Activated CD4-positive, CD25-positive, alpha-beta regulatory T cell treated with anti-CD3 and anti-CD28 coated beads, Interleukin-2, amount 50 U/mL, for 72 hours (primary cell): Measurements from ENCODE around the gene RALGPS1.

ENCODE experiments used
- DNase-seq: peaks from one replicate; pipeline ENCODE4 v3.0.0; 2021

Gene RALGPS1

GRCh38 chr9:127058645-127059021 lies 144.1 kb downstream of the RALGPS1 start:
- no peak for DNase-seq

DNA sequence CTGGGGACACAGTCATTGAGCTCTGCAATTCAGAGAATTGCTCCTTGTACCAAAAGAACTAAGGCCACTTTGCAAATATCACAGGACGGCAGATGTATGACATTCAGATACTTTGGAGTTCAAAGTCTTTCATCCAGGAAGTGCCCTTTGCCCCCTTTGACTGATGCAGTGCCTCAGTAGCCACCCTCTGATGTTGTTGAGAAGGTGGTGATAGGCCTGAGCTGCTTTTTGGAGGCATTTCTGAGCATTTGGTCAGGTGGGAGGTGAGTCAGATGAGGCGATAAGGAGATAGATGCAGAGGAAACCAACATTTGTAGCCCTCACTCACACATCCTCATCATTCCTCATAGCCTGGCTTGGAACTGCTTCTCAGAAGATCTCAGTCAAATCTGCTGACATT lies 144.4 kb downstream of the RALGPS1 start:
- DNase-seq, result no peak

- DNase-seq, result no peak
Observed at GRCh38 chr9:127059765-127060361, 145.3 kb downstream of the RALGPS1 start.

DNA sequence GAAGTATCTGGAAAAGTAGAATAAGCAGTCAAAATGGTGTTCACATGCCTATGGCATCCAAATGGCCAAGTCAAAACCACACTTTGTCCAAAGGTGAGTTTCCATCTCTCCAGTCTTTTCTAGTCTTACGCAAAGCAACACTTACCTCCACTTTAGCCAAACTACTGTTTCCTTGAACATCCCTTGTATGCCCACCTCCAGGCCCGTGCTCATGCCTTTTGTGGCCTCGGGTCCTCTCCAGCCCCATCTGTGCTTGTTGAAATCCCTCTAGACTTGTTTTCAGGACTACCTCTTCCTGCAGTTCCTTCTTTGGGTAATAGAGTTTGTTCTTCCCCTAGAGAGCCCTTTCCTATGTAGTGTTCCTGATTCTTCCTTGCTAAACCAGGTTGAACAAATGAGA lies 146.8 kb downstream of the RALGPS1 start:
- no peak for DNase-seq

DNA sequence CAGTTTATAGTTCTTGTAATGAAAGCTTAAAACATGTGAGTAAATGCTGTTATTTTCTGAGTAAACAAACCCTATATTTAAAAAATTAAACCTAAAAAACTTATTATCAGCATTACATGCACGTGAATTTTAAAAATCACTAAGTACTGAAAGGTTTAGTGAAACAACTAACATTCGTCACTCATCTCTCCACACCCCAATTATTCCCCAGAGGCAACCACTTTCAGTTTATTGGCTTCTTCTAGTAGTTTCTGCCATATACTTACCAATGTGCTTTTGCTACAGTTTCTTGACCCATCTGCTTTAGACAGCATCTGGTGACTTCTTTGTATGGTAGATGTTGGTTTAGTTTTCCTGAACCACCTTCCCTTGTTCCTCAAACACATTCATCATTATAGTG lies 149.8 kb downstream of the RALGPS1 start:
- DNase-seq, result no peak

DNA sequence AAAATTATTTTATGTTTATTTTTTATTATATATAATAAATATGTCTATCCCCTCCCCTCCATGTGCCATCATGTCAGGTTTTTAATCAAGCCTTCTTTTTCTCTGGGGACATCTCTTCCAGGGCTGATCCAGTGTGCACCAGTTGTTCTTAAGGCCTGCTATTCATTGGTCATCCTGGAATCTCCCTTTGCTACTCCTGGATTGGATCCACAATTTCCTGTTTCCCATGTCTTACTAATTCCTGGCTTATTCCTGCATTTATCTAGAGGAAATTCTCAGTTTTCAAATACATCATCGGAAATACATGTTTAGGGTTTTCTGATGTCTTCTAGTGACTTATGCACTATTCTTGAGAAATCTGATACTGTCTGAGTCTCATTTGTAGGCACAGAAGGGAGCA lies 151.0 kb downstream of the RALGPS1 start:
- no peak for DNase-seq

GRCh38 chr9:127066060-127066850 lies 151.7 kb downstream of the RALGPS1 start:
- DNase-seq, result no peak

DNA sequence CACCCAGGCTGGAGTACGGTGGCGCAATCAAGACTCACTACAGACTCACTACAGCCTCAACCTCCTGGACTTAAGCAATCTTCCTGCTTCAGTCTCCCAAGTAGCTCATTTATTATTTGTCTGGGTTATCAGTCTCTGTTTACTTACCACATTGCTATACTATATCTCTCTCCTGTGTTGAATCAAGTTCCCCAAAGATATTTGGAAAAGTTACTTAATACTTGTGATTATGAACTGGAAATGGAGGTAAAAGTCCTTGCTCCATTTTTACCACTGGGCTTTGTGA lies 152.2 kb downstream of the RALGPS1 start:
- no peak for DNase-seq

DNA sequence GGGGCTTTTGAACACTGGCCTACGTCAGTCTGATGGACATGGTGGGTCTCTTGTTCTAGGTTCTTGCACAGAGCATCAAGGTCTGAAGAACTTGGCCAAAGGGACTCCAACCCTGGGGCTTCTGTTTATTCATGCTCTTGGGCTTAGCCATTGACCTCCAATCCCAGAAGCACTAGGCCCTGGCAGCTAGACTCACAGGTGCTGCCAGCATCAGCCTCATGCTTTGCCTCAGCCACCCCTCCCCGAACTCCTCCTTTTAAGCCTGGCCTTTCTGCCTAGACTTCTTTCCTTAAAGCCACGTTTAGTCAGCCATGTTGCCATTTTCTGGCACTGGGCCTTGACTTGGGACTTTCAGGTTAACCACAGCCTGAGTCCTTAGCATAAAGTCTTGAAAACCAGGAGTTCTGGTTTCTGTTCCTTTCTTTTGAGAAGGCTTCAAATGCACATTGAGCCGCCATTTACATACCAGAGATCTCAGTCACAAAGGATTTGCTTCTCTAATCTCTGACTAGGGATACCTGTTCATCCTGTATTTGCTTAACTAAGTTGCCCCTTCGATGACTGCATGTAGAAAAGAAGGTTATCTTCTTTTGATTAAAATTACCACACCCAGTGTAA lies 153.1 kb downstream of the RALGPS1 start:
- no peak for DNase-seq

DNA sequence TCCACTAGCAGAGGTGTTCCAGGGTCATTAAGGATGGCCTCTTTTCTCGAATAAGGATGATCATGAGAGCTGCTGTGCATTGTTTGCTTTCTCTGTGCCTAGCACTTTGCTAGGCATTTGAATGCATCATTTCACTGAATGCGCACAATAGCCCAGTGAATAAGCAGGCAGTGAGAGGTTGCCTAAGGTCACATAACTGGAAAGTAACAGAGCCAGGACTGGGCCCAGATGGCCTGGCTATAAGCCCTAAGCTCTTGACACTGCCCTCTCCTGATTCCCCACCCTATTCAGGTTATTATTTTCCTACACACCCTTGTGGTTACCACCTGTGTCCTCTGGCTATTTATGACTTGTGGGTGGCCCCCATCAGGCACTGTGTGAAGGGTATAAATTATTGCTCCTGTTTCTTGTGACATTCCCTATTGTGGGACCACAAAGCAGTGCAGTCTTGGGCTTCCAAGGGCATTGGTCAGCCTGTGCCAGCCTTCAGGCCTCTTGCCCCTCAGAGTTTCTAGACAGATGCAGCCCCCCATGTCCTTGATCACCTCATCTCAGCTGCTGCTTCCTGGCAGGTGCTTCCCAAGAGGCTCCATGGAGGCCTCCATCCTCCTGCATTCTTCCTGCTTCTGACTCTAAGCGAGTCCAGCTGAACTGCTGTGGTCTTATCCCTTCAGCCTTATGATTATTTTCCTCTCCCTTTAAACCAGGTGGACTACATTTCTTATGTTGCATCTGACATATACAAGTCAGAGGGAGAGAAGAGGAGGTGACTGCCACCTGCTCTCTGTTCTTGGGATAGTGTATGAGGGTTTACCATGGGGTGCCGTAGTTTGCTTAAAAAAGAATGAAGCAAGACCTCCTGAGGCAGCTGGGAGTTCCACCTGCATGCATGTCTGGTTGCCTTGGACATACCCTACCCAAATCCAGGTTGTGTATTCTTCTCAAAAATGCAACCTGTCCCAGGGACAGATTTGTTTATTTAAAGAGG lies 160.3 kb downstream of the RALGPS1 start:
- DNase-seq, result no peak

DNA sequence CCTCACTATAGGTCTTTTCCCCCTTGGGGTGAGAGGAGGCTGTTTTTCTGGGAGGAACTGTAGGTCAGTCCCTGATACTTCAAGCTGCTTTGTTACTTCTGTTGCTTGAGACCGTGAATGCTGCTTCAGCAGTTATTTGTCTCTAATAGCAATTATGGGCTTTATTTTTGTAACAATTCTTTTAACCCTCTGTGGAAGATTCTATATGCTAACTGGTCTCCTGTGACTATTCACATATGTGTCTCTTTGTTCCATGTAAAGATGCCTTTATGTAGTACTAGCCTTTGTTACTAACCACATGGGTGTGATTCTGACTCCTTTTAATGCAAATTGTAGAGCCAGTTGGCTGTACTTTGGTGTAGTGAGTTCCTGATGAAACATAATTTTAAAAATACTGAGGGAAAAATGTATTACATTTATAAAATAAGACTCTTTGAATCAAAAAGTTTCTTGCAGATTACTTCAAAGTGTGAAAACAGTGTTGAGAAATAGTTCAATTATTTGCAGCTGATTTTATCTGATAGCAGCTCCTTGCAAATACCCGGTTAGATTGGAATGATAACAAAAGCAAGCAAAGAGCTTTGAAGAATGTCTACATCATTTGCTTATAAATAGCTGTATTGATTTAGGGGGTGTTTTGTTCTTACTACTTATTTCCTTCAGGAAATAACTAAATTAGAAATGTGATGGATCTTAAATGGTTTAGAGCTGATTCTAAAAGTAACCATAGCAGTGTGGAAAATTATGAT lies 161.2 kb downstream of the RALGPS1 start:
- DNase-seq, result no peak

GRCh38 chr9:127076860-127077643 lies 162.5 kb downstream of the RALGPS1 start:
- DNase-seq, result no peak

DNA sequence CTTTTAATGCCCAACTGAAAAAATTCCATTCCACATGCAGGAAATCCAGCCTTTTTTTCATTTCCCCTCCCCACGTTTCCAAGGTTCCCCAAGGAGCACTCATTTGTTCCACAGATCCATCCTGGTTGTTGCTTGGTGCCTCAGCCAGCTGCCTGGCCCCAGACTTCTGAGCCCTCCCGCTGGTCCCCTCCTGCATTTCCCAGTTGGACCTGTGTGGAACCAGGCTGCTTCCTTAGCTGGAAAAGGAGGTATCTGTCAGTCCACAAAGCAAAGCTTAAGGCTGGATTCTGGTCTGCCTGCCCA lies 163.0 kb downstream of the RALGPS1 start:
- no peak for DNase-seq

GRCh38 chr9:127078336-127078735 lies 163.8 kb downstream of the RALGPS1 start:
- DNase-seq, result no peak

DNA sequence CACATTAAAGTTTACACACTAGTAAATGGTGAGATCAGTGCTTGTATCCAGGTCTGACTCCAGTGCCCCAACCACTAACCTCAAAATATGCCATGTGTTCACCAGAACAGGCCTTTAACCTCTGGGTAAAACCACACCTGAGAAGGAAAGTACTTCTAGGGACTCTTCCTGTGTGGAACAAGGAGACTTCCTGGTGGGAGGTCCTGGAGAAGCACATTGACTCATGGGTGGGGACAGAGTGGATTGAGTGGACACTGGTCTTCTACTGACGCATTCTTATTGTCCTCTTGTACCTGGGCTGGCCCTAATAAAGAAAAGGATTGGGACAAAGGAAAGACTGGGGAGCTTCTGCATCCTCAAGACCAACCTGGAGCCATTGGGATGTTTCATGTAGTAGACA lies 164.4 kb downstream of the RALGPS1 start:
- no peak for DNase-seq

DNA sequence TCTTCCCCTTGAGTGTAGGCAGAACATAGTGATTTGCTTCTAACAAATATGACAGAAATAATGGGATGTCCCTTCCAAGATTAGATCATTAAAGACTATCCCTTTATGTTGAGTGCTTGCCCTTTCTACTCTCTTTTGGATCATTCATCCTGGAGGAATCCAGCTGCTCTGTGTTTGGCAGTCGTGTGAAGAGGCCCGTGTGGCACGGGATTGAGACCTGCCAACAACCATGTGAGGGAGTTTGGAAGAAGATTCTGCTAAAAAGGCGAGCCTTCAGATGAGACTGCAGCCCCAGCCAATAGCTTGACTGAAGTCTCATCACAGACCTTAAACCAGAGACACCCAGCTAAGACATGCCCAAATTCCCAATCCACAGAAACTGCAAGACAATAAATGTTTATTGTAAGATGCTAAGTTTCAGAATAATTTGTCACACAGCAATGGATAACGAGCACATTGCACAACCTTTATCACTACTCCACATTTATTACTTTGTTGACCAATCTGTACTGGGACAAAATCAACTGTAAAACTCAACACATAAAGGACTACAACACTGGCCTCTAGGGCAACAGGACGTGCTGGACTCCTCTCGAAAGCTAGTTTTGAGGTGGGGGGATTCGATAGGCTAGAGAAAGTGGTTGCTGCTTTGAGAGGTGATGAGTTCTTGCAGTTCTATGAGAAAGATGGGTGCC lies 165.0 kb downstream of the RALGPS1 start:
- no peak for DNase-seq

- DNase-seq, result no peak
Observed at GRCh38 chr9:127081250-127082185, 166.9 kb downstream of the RALGPS1 start.

GRCh38 chr9:127083138-127083980 lies 168.8 kb downstream of the RALGPS1 start:
- DNase-seq, result no peak
